Activated naive CD8-positive, alpha-beta T cell treated with anti-CD3 and anti-CD28 coated beads, Interleukin-2, amount 10 ng/mL, durations not matched to agents 7 days and 5 days (primary cell): ENCODE measurements around the gene EFCAB6. TPM values are rescaled to one million over a fixed set of nuclear protein-coding genes. Genes with fewer than 3 reads are reported as not detected.

Source experiments
- ATAC-seq: fragments of 150-1000 bp; cut with Tn5 transposase; one replicate; pipeline ENCODE4 v1.10.0; 2021; ENCODE audit warnings: low read depth, moderate library complexity
- POLR2A ChIA-PET: fragments of 350-600 bp; sonication (Branson Sonifier 250); formaldehyde crosslinking; loops from one replicate; lab custom pipeline; 2021; ENCODE audit warnings: antibody characterized with exemption; lab: Charles Lee
- DNase-seq: peaks from one replicate; pipeline ENCODE4 v3.0.0; 2021
- H3K27ac Mint-ChIP-seq: one replicate; pipeline ENCODE4 v1.8.0; 2022; ENCODE audit warnings: mild to moderate bottlenecking, mixed read lengths
- H3K27me3 Mint-ChIP-seq: one replicate; pipeline ENCODE4 v1.8.0; 2022; ENCODE audit warnings: mild to moderate bottlenecking, moderate library complexity, mixed read lengths
- H3K36me3 Mint-ChIP-seq: one replicate; pipeline ENCODE4 v1.8.0; 2021; ENCODE audit warnings: mild to moderate bottlenecking, mixed read lengths
- H3K4me1 Mint-ChIP-seq: one replicate; pipeline ENCODE4 v1.8.0; 2021; ENCODE audit warnings: mixed read lengths
- H3K4me3 Mint-ChIP-seq: one replicate; pipeline ENCODE4 v1.8.0; 2022; ENCODE audit warnings: mild to moderate bottlenecking, moderate library complexity, mixed read lengths
- H3K9me3 Mint-ChIP-seq: one replicate; pipeline ENCODE4 v1.8.0; 2021; ENCODE audit warnings: mixed read lengths
- total RNA-seq, 2 experiments: library from RNA; stranded (reverse); gene quantifications; one replicate each; pipeline ENCODE4 v1.2.3, GENCODE V29; 2021

EFCAB6 gene
- total RNA-seq, 2 experiments from 2014 or later = 0.19 to 0.37 TPM

- Mint-ChIP-seq H3K4me1 (no peaks in the 10 kb centered on the region), H3K36me3 (no peaks in the 10 kb centered on the region), H3K27me3 (no peaks in the 10 kb centered on the region), H3K4me3 (no peak overlapping the region), H3K9me3 (peaks cover 5% of the 10 kb centered on the region), H3K27ac (peak overlapping the region; percentile 5)
- DNase-seq (no peak), ATAC-seq (no peak)
- POLR2A ChIA-PET = no interaction called here
These were observed 324.6 kb downstream of the EFCAB6 start for GRCh38 chr22:43487311-43488030.

- POLR2A ChIA-PET = no interaction called here
- peaks cover 10% of the 10 kb centered on the region for H3K4me1 Mint-ChIP-seq
- H3K9me3 Mint-ChIP-seq = no peaks in the 10 kb centered on the region
- DNase-seq (no peak), ATAC-seq (no peak)
- no peak overlapping the region for H3K27ac Mint-ChIP-seq
- no peaks in the 10 kb centered on the region for H3K27me3 Mint-ChIP-seq
- no peak overlapping the region for H3K4me3 Mint-ChIP-seq
- H3K36me3 Mint-ChIP-seq = no peaks in the 10 kb centered on the region
These were observed 326.5 kb downstream of the EFCAB6 start for GRCh38 chr22:43485502-43486089.

- no peaks in the 10 kb centered on the region for H3K9me3 Mint-ChIP-seq
- ATAC-seq = no peak
These were observed 327.9 kb downstream of the EFCAB6 start for GRCh38 chr22:43484227-43484626.

GRCh38 chr22:43483669-43484068, 328.4 kb downstream of the EFCAB6 start:
- no peak overlapping the region for H3K4me3 Mint-ChIP-seq
- POLR2A ChIA-PET = no interaction called here
- DNase-seq = no peak
- no peak overlapping the region for H3K27ac Mint-ChIP-seq
- no peaks in the 10 kb centered on the region for H3K27me3 Mint-ChIP-seq
- peaks cover 14% of the 10 kb centered on the region for H3K4me1 Mint-ChIP-seq
- H3K36me3 Mint-ChIP-seq = no peaks in the 10 kb centered on the region
- H3K9me3 Mint-ChIP-seq = no peaks in the 10 kb centered on the region
- no peak for ATAC-seq

More at GRCh38 chr22:43484227-43484626, 327.9 kb downstream of the EFCAB6 start:
- Mint-ChIP-seq H3K36me3 (no peaks in the 10 kb centered on the region), H3K27me3 (no peaks in the 10 kb centered on the region), H3K27ac (no peak overlapping the region), H3K4me3 (no peak overlapping the region), H3K4me1 (peaks cover 14% of the 10 kb centered on the region)
- POLR2A ChIA-PET = no interaction called here
- DNase-seq = no peak

DNA sequence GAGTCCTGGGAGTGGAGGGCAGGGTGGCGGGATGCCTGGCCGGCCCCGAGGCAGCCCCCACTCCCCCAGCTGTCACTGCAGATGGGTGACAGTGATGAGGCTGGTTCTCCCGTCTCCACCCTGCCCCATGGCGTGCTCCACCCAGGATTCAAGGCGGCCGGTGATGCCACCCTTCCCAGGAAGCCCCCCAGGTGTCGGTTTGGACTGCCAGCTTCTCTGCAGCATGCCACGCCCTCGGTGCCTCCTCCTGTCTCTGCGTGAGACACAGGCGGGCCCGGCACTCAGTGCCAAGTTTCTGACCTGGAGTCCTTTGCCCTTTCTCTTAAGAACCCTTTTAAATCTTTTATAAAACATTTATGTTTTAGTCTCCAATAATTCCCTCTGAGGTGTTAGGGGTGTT, 328.8 kb downstream of the EFCAB6 start:
- H3K27me3 Mint-ChIP-seq = no peaks in the 10 kb centered on the region
- POLR2A ChIA-PET = interaction anchor here (0.6 kb wide), 1 partner anchor 336 kb away, joined by 5 read pairs; no protein-coding TSS in a partner anchor
- ATAC-seq = no peak
- no peaks in the 10 kb centered on the region for H3K36me3 Mint-ChIP-seq
- H3K27ac Mint-ChIP-seq = no peak overlapping the region
- no peak for DNase-seq
- H3K9me3 Mint-ChIP-seq = no peaks in the 10 kb centered on the region
- H3K4me3 Mint-ChIP-seq = no peak overlapping the region
- peaks cover 14% of the 10 kb centered on the region for H3K4me1 Mint-ChIP-seq

- H3K27me3 Mint-ChIP-seq = no peaks in the 10 kb centered on the region
- no peak overlapping the region for H3K27ac Mint-ChIP-seq
- no peaks in the 10 kb centered on the region for H3K36me3 Mint-ChIP-seq
- peaks cover 14% of the 10 kb centered on the region for H3K4me1 Mint-ChIP-seq
- POLR2A ChIA-PET = no interaction called here
- peak overlapping the region; percentile 74 for H3K4me3 Mint-ChIP-seq
- H3K9me3 Mint-ChIP-seq = no peaks in the 10 kb centered on the region
- ATAC-seq (no peak), DNase-seq (no peak)
These were observed 329.8 kb downstream of the EFCAB6 start for GRCh38 chr22:43482318-43482625.

- H3K27me3 Mint-ChIP-seq = no peaks in the 10 kb centered on the region
These were observed 330.4 kb downstream of the EFCAB6 start for GRCh38 chr22:43481568-43482317.

GRCh38 chr22:43479962-43480361, 332.1 kb downstream of the EFCAB6 start:
- peaks cover 14% of the 10 kb centered on the region for H3K4me1 Mint-ChIP-seq
- H3K9me3 Mint-ChIP-seq = no peaks in the 10 kb centered on the region
- H3K27ac Mint-ChIP-seq = no peak overlapping the region
- no peaks in the 10 kb centered on the region for H3K36me3 Mint-ChIP-seq
- no peak for DNase-seq
- POLR2A ChIA-PET = no interaction called here
- no peak for ATAC-seq
- H3K4me3 Mint-ChIP-seq = no peak overlapping the region
- H3K27me3 Mint-ChIP-seq = no peaks in the 10 kb centered on the region

More at GRCh38 chr22:43481568-43482317, 330.4 kb downstream of the EFCAB6 start:
- Mint-ChIP-seq H3K9me3 (no peaks in the 10 kb centered on the region), H3K4me3 (peak overlapping the region; percentile 74), H3K4me1 (peaks cover 14% of the 10 kb centered on the region), H3K36me3 (no peaks in the 10 kb centered on the region), H3K27ac (peak overlapping the region; percentile 78)
- ATAC-seq (peak; percentile 78), DNase-seq (peak; percentile 39)
- POLR2A ChIA-PET = interaction anchor here (0.6 kb wide), 1 partner anchor 845 kb away, joined by 3 read pairs; no protein-coding TSS in a partner anchor

DNA sequence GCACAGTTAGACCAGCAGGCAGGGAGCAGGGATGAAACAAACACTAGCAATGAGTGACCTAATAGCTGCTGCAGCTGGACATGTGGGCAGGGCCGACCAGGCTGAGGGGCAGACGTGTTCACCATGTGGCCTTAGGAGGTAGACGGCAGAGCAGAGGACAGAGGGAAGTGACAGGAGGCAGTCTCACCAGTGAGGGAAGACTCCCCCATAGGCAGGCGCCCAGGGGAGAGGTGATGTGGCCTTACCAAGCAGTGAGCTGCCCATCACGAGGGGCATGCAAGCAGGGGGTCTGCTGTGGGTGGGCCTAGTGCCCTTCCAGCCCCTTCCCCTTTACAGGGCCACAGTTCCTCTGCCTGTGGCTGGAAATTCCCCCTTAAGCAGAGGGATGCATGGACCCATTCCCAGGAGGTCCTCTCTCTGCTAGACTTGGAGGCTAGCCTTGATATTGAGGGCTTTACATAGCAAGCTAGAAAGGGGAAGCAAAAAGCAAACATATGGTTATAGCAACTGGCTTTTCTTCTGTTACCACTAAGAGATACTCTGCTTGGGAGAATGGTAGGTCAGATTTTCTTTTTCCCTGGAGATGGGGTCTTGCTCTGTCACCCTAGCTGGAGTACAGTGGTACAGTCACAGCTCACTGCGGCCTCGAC, 332.7 kb downstream of the EFCAB6 start:
- Mint-ChIP-seq H3K36me3 (no peaks in the 10 kb centered on the region), H3K27ac (no peak overlapping the region)
- POLR2A ChIA-PET = no interaction called here

More for the DNA sequence above, 332.7 kb downstream of the EFCAB6 start:
- peaks cover 14% of the 10 kb centered on the region for H3K4me1 Mint-ChIP-seq
- DNase-seq (no peak), ATAC-seq (no peak)
- no peak overlapping the region for H3K4me3 Mint-ChIP-seq
- no peaks in the 10 kb centered on the region for H3K9me3 Mint-ChIP-seq
- no peaks in the 10 kb centered on the region for H3K27me3 Mint-ChIP-seq

Other genes starting within 250 kb of the EFCAB6 start
- not detected for gene SULT4A1, start 50.2 kb upstream of the EFCAB6 start, total RNA-seq
- gene PNPLA5, start 79.7 kb upstream of the EFCAB6 start, total RNA-seq = not detected
- gene PNPLA3, start 111.5 kb upstream of the EFCAB6 start, total RNA-seq = under 1 TPM in 1 of 2 experiments, not detected in 1; 0.45 TPM
- 10 to 100 TPM; 42.1 to 43.8 TPM for gene SAMM50, start 143.1 kb upstream of the EFCAB6 start, total RNA-seq
- gene PARVB, start 212.0 kb upstream of the EFCAB6 start, total RNA-seq = 10 to 100 TPM; 39.6 to 40.7 TPM